ENCODE measurements around the gene TSC22D2. TPM values are rescaled to one million over a fixed set of nuclear protein-coding genes. Genes with fewer than 3 reads are reported as not detected.

The TSC22D2 gene
- total RNA-seq, 1 experiment from 2014 or later = 20.0 TPM

DNA sequence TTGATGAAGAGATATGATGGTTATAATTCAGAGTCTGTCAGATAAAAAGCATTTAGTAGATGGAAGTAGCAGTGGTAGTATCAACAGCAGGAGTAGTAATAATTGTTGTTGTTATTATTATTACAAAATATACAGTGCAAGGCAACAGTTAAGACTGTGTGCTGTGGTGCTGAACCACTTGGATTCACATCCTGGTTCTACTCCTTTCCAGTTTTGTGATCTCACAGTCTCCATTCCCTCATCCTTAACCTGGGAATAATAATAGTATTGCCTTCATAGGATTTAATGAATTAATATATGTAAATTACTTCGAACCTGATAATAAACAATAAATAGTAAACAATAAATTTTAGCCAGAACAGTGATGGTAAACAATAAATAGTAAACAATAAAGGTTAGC lies 37.1 kb upstream of the TSC22D2 start:
- no peaks in the 10 kb centered on the region for H3K27me3 ChIP-seq (ENCODE audit: insufficient read depth, low read length)
- H3K4me1 ChIP-seq (ENCODE audit: control insufficient read depth in 1 of 2, insufficient read depth in 2 of 2, low read length in 2 of 2) = peaks cover 36 to 58% of the 10 kb centered on the region in 2 experiments
- ChIA-PET RAD21 (ENCODE audit: low non-redundant PET in 1 of 2, low total read pairs in 2 of 2, uncharacterized antibody in 2 of 2, unreplicated experiment in 2 of 2) (no interaction called here), POLR2A (interaction anchor here (0.8 kb wide), 1 partner anchor 22 kb away, joined by 3 read pairs; no protein-coding TSS in a partner anchor), CTCF (no interaction called here)
- H3K4me3 ChIP-seq (replicated peaks in 1 of 2; ENCODE audit: low read depth in 1 of 2, low read length in 2 of 2) = peak overlapping the region; percentile 40 to 57
- H3K9ac ChIP-seq (ENCODE audit: low read length) = peak overlapping the region; percentile 63
- H3K27ac ChIP-seq (ENCODE audit: low read depth, low read length) = peak overlapping the region; percentile 66; the same call in 1 of the 2 replicates
- intact Hi-C loops (cut with micrococcal nuclease) = loop anchor here (2.0 to 5.0 kb wide), 2 partner anchors 26 to 36 kb away; partner anchors contain the start of gene TSC22D2
- H2AFZ ChIP-seq (ENCODE audit: low read depth, low read length, poor library complexity, severe bottlenecking) = no peak overlapping the region
- no peaks in the 10 kb centered on the region for H3K9me2 ChIP-seq (ENCODE audit: insufficient read depth)
- DNase-seq (ENCODE audit: low read depth, low spot score) = no peak
- H3K79me2 ChIP-seq (ENCODE audit: insufficient read depth, low read length) = no peaks in the 10 kb centered on the region
- no peaks in the 10 kb centered on the region for H4K20me1 ChIP-seq (ENCODE audit: insufficient read depth)
- TF ChIP-seq, protein P1, sequence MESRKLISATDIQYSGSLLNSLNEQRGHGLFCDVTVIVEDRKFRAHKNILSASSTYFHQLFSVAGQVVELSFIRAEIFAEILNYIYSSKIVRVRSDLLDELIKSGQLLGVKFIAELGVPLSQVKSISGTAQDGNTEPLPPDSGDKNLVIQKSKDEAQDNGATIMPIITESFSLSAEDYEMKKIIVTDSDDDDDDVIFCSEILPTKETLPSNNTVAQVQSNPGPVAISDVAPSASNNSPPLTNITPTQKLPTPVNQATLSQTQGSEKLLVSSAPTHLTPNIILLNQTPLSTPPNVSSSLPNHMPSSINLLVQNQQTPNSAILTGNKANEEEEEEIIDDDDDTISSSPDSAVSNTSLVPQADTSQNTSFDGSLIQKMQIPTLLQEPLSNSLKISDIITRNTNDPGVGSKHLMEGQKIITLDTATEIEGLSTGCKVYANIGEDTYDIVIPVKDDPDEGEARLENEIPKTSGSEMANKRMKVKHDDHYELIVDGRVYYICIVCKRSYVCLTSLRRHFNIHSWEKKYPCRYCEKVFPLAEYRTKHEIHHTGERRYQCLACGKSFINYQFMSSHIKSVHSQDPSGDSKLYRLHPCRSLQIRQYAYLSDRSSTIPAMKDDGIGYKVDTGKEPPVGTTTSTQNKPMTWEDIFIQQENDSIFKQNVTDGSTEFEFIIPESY (IDR thresholded peaks at IDR 0.05; ENCODE audit: extremely low read depth, insufficient replicate concordance, low read length) = no peak
- TF ChIP-seq FOSL1 (IDR thresholded peaks at IDR 0.05; ENCODE audit: low read depth) (no peak), EGR1 (IDR thresholded peaks at IDR 0.05; ENCODE audit: low read depth) (no peak), TCF7L2 (IDR thresholded peaks at IDR 0.05; ENCODE audit: borderline replicate concordance, extremely low read depth, insufficient read depth, insufficient read length) (no peak), RAD21 (IDR thresholded peaks at IDR 0.05; ENCODE audit: low read depth) (no peak), POLR2AphosphoS5 (IDR thresholded peaks at IDR 0.05; ENCODE audit: low read depth, low read length) (no peak)
- BruUV-seq (replicated peaks) = no TSS peak
- no peaks in the 10 kb centered on the region for H3K36me3 ChIP-seq (ENCODE audit: control insufficient read depth in 1 of 2, insufficient read depth in 2 of 2, low read length in 2 of 2)
- no peak for ATAC-seq
- no peaks in the 10 kb centered on the region for H3K9me3 ChIP-seq (ENCODE audit: control insufficient read depth in 1 of 2, insufficient read depth in 1 of 2, low read depth in 1 of 2, low read length in 2 of 2)
- H3K4me2 ChIP-seq (ENCODE audit: low read length) = peak overlapping the region; percentile 76

DNA sequence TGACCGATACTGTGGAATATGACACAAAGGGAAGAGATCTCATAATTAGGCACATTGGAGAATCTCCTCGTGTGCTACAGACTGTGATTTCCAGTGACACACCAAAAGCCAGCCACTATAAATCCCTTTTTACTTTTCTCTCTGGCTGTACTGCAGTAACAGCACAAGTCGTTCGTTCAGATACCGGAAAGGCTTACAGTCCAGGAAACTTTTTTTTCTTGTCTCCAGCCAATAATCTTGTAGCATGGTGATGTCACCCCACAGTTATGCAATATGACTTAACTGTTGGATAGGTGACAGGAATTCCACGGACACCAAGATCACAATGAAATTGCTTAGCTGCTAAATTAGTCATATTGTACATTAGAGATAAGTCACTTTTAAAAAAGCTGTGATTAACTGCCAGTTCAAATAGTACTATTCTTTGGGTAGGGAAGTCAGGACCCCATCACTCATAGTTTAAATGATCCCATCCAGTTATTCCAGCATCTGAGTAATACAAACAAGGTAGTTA lies 36.3 kb upstream of the TSC22D2 start:
- Histone ChIP-seq H3K79me2 (ENCODE audit: insufficient read depth, low read length) (no peaks in the 10 kb centered on the region), H3K4me1 (ENCODE audit: control insufficient read depth in 1 of 2, insufficient read depth in 2 of 2, low read length in 2 of 2) (peaks cover 36 to 53% of the 10 kb centered on the region in 2 experiments), H3K9me3 (ENCODE audit: control insufficient read depth in 1 of 2, insufficient read depth in 1 of 2, low read depth in 1 of 2, low read length in 2 of 2) (no peaks in the 10 kb centered on the region), H4K20me1 (ENCODE audit: insufficient read depth) (no peaks in the 10 kb centered on the region), H2AFZ (ENCODE audit: low read depth, low read length, poor library complexity, severe bottlenecking) (peak overlapping the region; percentile 51), H3K4me3 (replicated peaks in 1 of 2; ENCODE audit: low read depth in 1 of 2, low read length in 2 of 2) (peak overlapping the region; percentile 40 to 57), H3K9ac (ENCODE audit: low read length) (peak overlapping the region; percentile 63), H3K4me2 (ENCODE audit: low read length) (peak overlapping the region; percentile 76), H3K27me3 (ENCODE audit: insufficient read depth, low read length) (no peaks in the 10 kb centered on the region), H3K36me3 (ENCODE audit: control insufficient read depth in 1 of 2, insufficient read depth in 2 of 2, low read length in 2 of 2) (no peaks in the 10 kb centered on the region), H3K9me2 (ENCODE audit: insufficient read depth) (no peaks in the 10 kb centered on the region), H3K27ac (ENCODE audit: low read depth, low read length) (peak overlapping the region; percentile 66; the same call in 1 of the 2 replicates)
- ChIA-PET POLR2A (interaction anchor here (0.8 kb wide), 1 partner anchor 23 kb away, joined by 3 read pairs; no protein-coding TSS in a partner anchor), CTCF (no interaction called here), RAD21 (ENCODE audit: low non-redundant PET in 1 of 2, low total read pairs in 2 of 2, uncharacterized antibody in 2 of 2, unreplicated experiment in 2 of 2) (no interaction called here)
- no TSS peak for BruUV-seq (replicated peaks)
- ATAC-seq (peak; percentile 54), DNase-seq (ENCODE audit: low read depth, low spot score) (peak; percentile 87)
- intact Hi-C loops (cut with micrococcal nuclease) = loop anchor here (2.0 to 5.0 kb wide), 2 partner anchors 27 to 36 kb away; partner anchors contain the start of gene TSC22D2
- TF ChIP-seq SP1 (IDR thresholded peaks at IDR 0.05; ENCODE audit: low read depth) (peak; percentile 87), CEBPB (IDR thresholded peaks at IDR 0.05; ENCODE audit: low read depth) (peak; percentile 96), JUND (IDR thresholded peaks at IDR 0.05) (peak; percentile 91), SRF (IDR thresholded peaks at IDR 0.05; ENCODE audit: low read depth) (peak; percentile 55), RAD21 (IDR thresholded peaks at IDR 0.05; ENCODE audit: low read depth) (0 out of 2 replicates have a peak, but pooled peaks have one; percentile 7), YY1 (IDR thresholded peaks at IDR 0.05; ENCODE audit: extremely low read depth, insufficient replicate concordance, low read depth, low read length) (no peak), SIN3A (IDR thresholded peaks at IDR 0.05; ENCODE audit: low read depth) (peak; percentile 61; the same call in 1 of the 2 replicates), TCF7L2 (IDR thresholded peaks at IDR 0.05; ENCODE audit: borderline replicate concordance, extremely low read depth, insufficient read depth, insufficient read length) (no peak), CBX3 (IDR thresholded peaks at IDR 0.05; ENCODE audit: low read depth) (peak; percentile 76), POLR2AphosphoS5 (IDR thresholded peaks at IDR 0.05; ENCODE audit: low read depth, low read length) (peak; percentile 57), ZNF274 (IDR thresholded peaks at IDR 0.05; ENCODE audit: low read depth, low read length) (no peak), ELF1 (IDR thresholded peaks at IDR 0.05; ENCODE audit: borderline replicate concordance, low read depth) (peak; percentile 53)
- TF ChIP-seq, protein P2, sequence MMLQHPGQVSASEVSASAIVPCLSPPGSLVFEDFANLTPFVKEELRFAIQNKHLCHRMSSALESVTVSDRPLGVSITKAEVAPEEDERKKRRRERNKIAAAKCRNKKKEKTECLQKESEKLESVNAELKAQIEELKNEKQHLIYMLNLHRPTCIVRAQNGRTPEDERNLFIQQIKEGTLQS (IDR thresholded peaks at IDR 0.05) = peak; percentile 93
- TF ChIP-seq, protein P3, sequence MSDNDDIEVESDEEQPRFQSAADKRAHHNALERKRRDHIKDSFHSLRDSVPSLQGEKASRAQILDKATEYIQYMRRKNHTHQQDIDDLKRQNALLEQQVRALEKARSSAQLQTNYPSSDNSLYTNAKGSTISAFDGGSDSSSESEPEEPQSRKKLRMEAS (IDR thresholded peaks at IDR 0.05) = peak; percentile 47; the same call in 1 of the 2 replicates

Measured in HCT116 (cell line).